ENCODE results near the gene VTA1. TPM values are rescaled to one million over a fixed set of nuclear protein-coding genes. Genes with fewer than 3 reads are reported as not detected.

The VTA1 gene
- total RNA-seq, 1 experiment from 2014 or later, result 67.8 TPM

- Histone ChIP-seq H2AFZ (ENCODE audit: low read depth, low read length, poor library complexity, severe bottlenecking) (no peak overlapping the region), H3K79me2 (ENCODE audit: insufficient read depth, low read length) (peaks cover 3% of the 10 kb centered on the region; the same call in 1 of the 2 replicates), H3K4me2 (ENCODE audit: low read length) (no peak overlapping the region), H3K4me3 (replicated peaks in 1 of 2; ENCODE audit: low read depth in 1 of 2, low read length in 2 of 2) (no peak overlapping the region), H3K27me3 (ENCODE audit: insufficient read depth, low read length) (no peaks in the 10 kb centered on the region), H3K9me3 (ENCODE audit: control insufficient read depth in 1 of 2, insufficient read depth in 1 of 2, low read depth in 1 of 2, low read length in 2 of 2) (no peaks in the 10 kb centered on the region), H4K20me1 (ENCODE audit: insufficient read depth) (no peaks in the 10 kb centered on the region), H3K36me3 (ENCODE audit: control insufficient read depth in 1 of 2, insufficient read depth in 2 of 2, low read length in 2 of 2) (no peaks in the 10 kb centered on the region), H3K27ac (ENCODE audit: low read depth, low read length) (no peak overlapping the region), H3K9me2 (ENCODE audit: insufficient read depth) (no peaks in the 10 kb centered on the region), H3K4me1 (ENCODE audit: control insufficient read depth in 1 of 2, insufficient read depth in 2 of 2, low read length in 2 of 2) (no peaks in the 10 kb centered on the region), H3K9ac (ENCODE audit: low read length) (no peak overlapping the region)
- RAD21 ChIA-PET (ENCODE audit: low non-redundant PET in 1 of 2, low total read pairs in 2 of 2, uncharacterized antibody in 2 of 2, unreplicated experiment in 2 of 2), result no interaction called here
- BruUV-seq (replicated peaks), result no TSS peak
- CTCF ChIA-PET, result interaction anchor here (1.1 kb wide), 1 partner anchor 24 kb away, joined by 3 read pairs; no protein-coding TSS in a partner anchor
- TF ChIP-seq YY1 (IDR thresholded peaks at IDR 0.05; ENCODE audit: extremely low read depth, insufficient replicate concordance, low read depth, low read length) (no peak), ZFX (IDR thresholded peaks at IDR 0.05) (no peak), ELF1 (IDR thresholded peaks at IDR 0.05; ENCODE audit: borderline replicate concordance, low read depth) (no peak), TCF7L2 (IDR thresholded peaks at IDR 0.05; ENCODE audit: borderline replicate concordance, extremely low read depth, insufficient read depth, insufficient read length) (no peak), RAD21 (IDR thresholded peaks at IDR 0.05; ENCODE audit: low read depth) (no peak), EZH2phosphoT487 (IDR thresholded peaks at IDR 0.05; ENCODE audit: borderline replicate concordance) (no peak), EZH2 (IDR thresholded peaks at IDR 0.05) (no peak), FOSL1 (IDR thresholded peaks at IDR 0.05; ENCODE audit: low read depth) (no peak), ATF3 (IDR thresholded peaks at IDR 0.05) (no peak), POLR2AphosphoS5 (IDR thresholded peaks at IDR 0.05; ENCODE audit: low read depth, low read length) (no peak), SP1 (IDR thresholded peaks at IDR 0.05; ENCODE audit: low read depth) (no peak), SRF (IDR thresholded peaks at IDR 0.05; ENCODE audit: low read depth) (no peak), MAX (IDR thresholded peaks at IDR 0.05) (no peak)
- POLR2A ChIA-PET, result no interaction called here
- DNase-seq (ENCODE audit: low read depth, low spot score) (no peak), ATAC-seq (no peak)
- intact Hi-C loops (cut with micrococcal nuclease), result no loop called here
Measured at GRCh38 chr6:142183351-142183750, 36.3 kb downstream of the VTA1 start.

Data from HCT116 (cell line).